Fibroblast of the aortic adventitia (primary cell): ENCODE results near the gene CCDC12. TPM values are rescaled to one million over a fixed set of nuclear protein-coding genes. Genes with fewer than 3 reads are reported as not detected.
"Not testable (repeated sequence)": the region's sequence is repeated elsewhere in the genome, so short reads cannot be mapped to it uniquely, and the experiment has no call there.

Experiments used
- DNase-seq: peaks from one replicate; pipeline ENCODE4 v3.0.0-alpha.2; 2010; ENCODE audit warnings: low read depth
- H3K4me3 ChIP-seq: 2 replicates; pipeline ENCODE4 v1.5.1; 2011; ENCODE audit warnings: low read depth, mild to moderate bottlenecking, control low read depth, low read length, moderate library complexity
- total RNA-seq: library from RNA; depleted of rRNA; stranded (reverse); fragments of >200 nt; gene quantifications from 2 replicates; pipeline ENCODE4 v1.2.3, GENCODE V29; 2012; ENCODE audit warnings: low replicate concordance
- TF ChIP-seq, protein P1 (sequence below): IDR thresholded peaks from 2 replicates; pipeline ENCODE4 v1.5.1; 2011; ENCODE audit warnings: mild to moderate bottlenecking, low read length, control low read depth, inconsistent platforms; ENCODE audit not compliant: insufficient read depth

CCDC12 gene
- total RNA-seq, 1 donor, result 21.6 TPM

- TF ChIP-seq, protein P1, sequence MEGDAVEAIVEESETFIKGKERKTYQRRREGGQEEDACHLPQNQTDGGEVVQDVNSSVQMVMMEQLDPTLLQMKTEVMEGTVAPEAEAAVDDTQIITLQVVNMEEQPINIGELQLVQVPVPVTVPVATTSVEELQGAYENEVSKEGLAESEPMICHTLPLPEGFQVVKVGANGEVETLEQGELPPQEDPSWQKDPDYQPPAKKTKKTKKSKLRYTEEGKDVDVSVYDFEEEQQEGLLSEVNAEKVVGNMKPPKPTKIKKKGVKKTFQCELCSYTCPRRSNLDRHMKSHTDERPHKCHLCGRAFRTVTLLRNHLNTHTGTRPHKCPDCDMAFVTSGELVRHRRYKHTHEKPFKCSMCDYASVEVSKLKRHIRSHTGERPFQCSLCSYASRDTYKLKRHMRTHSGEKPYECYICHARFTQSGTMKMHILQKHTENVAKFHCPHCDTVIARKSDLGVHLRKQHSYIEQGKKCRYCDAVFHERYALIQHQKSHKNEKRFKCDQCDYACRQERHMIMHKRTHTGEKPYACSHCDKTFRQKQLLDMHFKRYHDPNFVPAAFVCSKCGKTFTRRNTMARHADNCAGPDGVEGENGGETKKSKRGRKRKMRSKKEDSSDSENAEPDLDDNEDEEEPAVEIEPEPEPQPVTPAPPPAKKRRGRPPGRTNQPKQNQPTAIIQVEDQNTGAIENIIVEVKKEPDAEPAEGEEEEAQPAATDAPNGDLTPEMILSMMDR, result no peak
- DNase-seq, result no peak
- H3K4me3 ChIP-seq, result no peak overlapping the region
These were observed 5.4 kb downstream of the CCDC12 start for GRCh38 chr3:46971151-46971550.

GRCh38 chr3:46970391-46971091 lies 6.0 kb downstream of the CCDC12 start:
- TF ChIP-seq, protein P1, result no peak
- no peak overlapping the region for H3K4me3 ChIP-seq
- peak; percentile 33 for DNase-seq

GRCh38 chr3:46968783-46969428 lies 7.6 kb downstream of the CCDC12 start:
- no peak overlapping the region for H3K4me3 ChIP-seq
- TF ChIP-seq, protein P1, result no peak
- no peak for DNase-seq

GRCh38 chr3:46966811-46967210 lies 9.7 kb downstream of the CCDC12 start:
- no peak for DNase-seq
- no peak overlapping the region for H3K4me3 ChIP-seq
- TF ChIP-seq, protein P1, result no peak

DNA sequence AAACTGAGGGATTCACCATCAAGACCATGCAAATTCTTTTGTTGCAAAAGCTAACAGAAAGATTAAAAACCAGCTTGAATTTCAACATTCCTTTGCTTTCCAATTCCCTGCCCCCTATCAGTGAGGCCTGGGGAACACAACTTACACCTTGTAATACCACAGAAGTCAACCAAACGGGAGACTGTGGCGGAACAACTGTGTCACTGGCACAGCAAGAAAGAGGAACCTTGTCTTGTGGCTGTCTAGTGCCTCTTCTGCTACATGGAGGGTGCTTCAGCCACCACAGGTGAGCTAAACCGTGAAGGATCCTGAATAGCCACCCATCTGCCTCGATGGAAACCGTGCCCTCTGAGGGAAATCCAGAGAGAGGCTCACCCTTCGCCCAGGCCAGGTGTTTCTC lies 11.4 kb downstream of the CCDC12 start:
- TF ChIP-seq, protein P1, result no peak
- no peak overlapping the region for H3K4me3 ChIP-seq
- no peak for DNase-seq

DNA sequence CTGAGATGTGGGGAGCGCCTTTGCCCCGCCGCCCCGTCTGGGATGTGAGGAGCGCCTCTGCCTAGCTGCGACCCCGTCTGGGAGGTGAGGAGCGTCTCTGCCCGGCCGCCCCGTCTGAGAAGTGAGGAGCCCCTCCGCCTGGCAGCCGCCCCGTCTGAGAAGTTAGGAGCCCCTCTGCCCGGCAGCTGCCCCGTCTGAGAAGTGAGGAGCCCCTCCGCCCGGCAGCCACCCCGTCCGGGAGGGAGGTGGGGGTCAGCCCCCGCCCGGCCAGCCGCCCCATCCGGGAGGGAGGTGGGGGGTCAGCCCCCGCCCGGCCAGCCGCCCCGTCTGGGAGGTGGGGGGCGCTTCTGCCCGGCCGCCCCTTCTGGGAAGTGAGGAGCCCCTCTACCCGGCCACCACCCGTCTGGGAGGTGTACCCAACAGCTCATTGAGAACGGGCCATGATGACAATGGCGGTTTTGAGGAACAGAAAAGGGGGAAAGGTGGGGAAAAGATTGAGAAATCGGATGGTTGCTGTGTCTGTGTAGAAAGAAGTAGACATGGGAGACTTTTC lies 12.4 kb downstream of the CCDC12 start:
- not testable (repeated sequence) for DNase-seq, H3K4me3 ChIP-seq

DNA sequence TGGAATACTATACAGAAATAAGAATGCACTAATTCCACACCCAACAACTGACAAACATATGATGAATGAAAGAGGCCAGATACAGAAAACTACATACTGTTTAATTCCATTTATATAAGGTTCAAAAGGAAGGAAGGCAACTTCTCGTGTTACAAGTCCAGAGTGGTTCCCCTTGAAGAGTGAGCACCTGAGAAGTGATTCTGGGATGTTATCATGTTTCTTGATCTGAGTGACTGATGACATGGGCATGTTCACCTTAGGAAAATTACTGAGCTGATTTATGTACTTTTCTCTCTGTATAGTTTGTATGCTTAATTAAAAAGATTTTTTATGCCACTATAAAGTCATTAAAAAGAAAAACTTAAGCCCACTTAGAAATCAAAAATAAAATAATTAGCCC lies 13.6 kb downstream of the CCDC12 start:
- no peak overlapping the region for H3K4me3 ChIP-seq
- TF ChIP-seq, protein P1, result no peak
- DNase-seq, result no peak
